Measurements from ENCODE around the gene PMEL. TPM values are rescaled to one million over a fixed set of nuclear protein-coding genes. Genes with fewer than 3 reads are reported as not detected.
"Not testable (repeated sequence)": the region's sequence is repeated elsewhere in the genome, so short reads cannot be mapped to it uniquely, and the experiment has no call there.

Gene PMEL
- total RNA-seq, 2 donors from 2014 or later: 3.4 to 3.8 TPM

DNA sequence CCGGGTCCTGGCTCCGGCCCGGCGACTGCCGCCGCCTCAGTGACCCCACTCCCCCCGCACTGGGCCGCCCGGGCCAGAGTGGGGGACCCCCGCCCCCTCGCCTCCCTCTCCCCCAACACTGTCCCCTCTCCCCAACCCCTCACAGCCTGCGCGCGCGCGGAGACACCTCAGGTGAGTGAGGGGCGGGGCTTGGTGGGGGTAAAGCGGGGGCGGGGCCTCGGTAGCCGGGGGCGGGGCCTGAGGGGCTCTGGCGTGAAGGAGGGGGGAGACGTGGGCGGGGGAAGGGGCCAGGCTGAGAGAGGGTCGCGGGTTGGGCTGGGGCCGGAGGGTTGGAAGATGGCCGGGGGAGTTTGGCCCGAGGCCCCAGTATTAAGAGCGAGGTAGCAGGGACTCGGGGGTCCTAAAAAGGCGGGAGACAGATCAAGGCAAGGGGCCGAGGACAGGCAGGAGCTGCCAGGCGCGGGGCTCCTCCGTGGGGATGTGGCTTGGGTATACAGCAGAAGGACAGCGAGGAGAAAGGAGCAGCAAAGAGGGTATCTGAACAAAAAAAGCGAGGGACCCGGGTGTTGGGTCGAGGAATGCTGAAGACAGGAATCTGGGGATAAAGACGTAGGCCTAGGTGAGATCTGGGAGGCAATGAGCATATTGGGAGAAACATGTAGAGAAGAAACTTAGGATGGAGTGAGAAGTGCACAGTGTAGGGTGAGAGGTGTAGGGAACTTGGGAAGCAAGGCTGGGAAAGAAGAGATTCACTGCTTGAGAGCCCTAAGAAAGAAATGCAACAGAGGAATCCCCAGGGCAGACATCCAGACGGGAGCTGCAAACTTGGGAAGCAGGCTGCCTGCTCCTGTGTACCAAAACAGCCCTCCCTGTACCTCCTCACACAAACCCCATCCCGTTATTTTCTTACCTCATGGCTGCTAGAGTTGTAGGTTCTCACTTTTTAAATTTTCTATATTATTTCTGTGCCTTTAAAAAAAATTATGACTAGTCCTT, 42.0 kb upstream of the PMEL start:
- H3K27me3 ChIP-seq: no peaks in the 10 kb centered on the region
- no peaks in the 10 kb centered on the region for H3K36me3 ChIP-seq
- no peaks in the 10 kb centered on the region for H3K9me3 ChIP-seq
- peak overlapping the region; percentile 69 for H3K4me3 ChIP-seq
- DNase-seq: peak; percentile 80
- TF ChIP-seq, protein P1, sequence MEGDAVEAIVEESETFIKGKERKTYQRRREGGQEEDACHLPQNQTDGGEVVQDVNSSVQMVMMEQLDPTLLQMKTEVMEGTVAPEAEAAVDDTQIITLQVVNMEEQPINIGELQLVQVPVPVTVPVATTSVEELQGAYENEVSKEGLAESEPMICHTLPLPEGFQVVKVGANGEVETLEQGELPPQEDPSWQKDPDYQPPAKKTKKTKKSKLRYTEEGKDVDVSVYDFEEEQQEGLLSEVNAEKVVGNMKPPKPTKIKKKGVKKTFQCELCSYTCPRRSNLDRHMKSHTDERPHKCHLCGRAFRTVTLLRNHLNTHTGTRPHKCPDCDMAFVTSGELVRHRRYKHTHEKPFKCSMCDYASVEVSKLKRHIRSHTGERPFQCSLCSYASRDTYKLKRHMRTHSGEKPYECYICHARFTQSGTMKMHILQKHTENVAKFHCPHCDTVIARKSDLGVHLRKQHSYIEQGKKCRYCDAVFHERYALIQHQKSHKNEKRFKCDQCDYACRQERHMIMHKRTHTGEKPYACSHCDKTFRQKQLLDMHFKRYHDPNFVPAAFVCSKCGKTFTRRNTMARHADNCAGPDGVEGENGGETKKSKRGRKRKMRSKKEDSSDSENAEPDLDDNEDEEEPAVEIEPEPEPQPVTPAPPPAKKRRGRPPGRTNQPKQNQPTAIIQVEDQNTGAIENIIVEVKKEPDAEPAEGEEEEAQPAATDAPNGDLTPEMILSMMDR (IDR thresholded peaks at IDR 0.05): no peak
- H3K9ac ChIP-seq (ENCODE audit: low read depth in 2 of 2, low read length in 2 of 2): peak overlapping the region; percentile 62 to 88
- H3K4me1 ChIP-seq: peaks cover 2% of the 10 kb centered on the region
- intact Hi-C loops (cut with DNase I): no loop called here
- peak overlapping the region; percentile 87 for H3K27ac ChIP-seq

DNA sequence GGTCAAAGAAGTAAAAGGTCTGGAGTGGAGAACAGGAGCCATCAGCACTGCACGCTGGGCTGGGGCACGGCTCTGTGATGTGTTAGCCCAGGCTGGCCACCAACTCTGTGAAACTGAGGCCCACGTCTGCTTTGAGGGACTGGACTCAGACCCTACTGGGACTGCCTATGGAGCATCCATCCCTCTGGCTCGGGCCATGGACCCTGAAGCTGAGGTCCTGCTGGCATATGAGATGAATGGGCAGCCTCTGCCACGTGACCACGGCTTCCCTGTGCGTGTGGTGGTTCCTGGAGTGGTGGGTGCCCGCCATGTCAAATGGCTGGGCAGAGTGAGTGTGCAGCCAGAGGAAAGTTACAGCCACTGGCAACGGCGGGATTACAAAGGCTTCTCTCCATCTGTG, 38.4 kb upstream of the PMEL start:
- Histone ChIP-seq H3K27me3 (no peaks in the 10 kb centered on the region), H3K9ac (ENCODE audit: low read depth in 2 of 2, low read length in 2 of 2) (no peak overlapping the region), H3K9me3 (no peaks in the 10 kb centered on the region), H3K4me3 (no peak overlapping the region), H3K36me3 (no peaks in the 10 kb centered on the region), H3K4me1 (peaks cover 5% of the 10 kb centered on the region), H3K27ac (no peak overlapping the region)
- TF ChIP-seq, protein P1 (IDR thresholded peaks at IDR 0.05): no peak
- DNase-seq: no peak
- intact Hi-C loops (cut with DNase I): no loop called here

DNA sequence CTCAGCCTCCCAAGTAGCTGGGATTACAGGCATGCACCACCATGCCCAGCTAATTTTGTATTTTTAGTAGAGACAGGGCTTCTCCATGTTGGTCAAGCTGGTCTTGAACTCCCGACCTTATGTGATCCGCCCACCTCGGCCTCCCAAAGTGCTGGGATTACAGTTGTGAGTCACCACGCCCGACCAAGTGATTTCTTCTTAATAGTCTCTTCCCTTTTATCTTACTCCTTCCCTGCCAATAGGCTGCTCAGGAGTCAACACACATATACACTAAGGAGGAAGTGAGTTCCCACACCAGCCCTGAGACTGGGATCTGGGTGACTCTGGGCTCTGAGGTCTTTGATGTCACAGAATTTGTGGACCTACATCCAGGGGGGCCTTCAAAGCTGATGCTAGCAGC, 37.5 kb upstream of the PMEL start:
- H3K9ac ChIP-seq (ENCODE audit: low read depth in 2 of 2, low read length in 2 of 2); H3K4me1 ChIP-seq; intact Hi-C loops (cut with DNase I); H3K27me3 ChIP-seq; H3K9me3 ChIP-seq; DNase-seq; H3K4me3 ChIP-seq; H3K27ac ChIP-seq; H3K36me3 ChIP-seq: not testable (repeated sequence)

DNA sequence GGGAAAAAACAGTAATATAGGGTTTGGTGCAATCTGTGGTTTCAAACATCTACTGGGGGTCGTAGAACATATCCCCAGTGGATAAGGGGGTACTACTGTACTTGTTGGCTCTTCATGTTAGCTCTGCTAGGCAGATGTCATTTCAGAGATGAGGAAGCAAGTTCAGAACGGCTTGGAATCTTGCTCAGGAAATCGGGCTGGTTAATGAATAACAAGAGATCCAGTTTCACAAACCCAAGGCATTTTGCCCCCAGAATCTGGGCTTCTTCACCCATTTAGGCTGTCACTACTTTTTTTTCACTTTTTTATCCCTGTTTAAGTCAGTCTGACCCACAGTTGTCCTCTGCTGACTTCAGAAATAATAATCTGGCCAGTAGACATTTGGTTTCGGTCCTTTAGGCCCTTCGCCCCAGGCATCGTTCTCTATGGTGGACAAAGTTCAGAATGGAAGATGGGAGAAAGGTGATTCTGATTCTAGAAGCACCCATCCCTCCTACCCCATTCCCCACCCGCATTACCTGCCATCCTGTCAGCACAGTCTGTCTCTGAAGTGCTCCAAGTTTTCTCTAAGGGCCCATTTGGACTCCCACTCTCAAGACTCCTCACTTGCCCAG, 35.8 kb upstream of the PMEL start:
- peaks cover 9% of the 10 kb centered on the region for H3K4me1 ChIP-seq
- H3K9ac ChIP-seq (ENCODE audit: low read depth in 2 of 2, low read length in 2 of 2): no peak overlapping the region
- H3K9me3 ChIP-seq: no peaks in the 10 kb centered on the region
- no peak overlapping the region for H3K4me3 ChIP-seq
- TF ChIP-seq, protein P1 (IDR thresholded peaks at IDR 0.05): no peak
- H3K27ac ChIP-seq: peak overlapping the region; percentile 46
- no peaks in the 10 kb centered on the region for H3K27me3 ChIP-seq
- intact Hi-C loops (cut with DNase I): no loop called here
- H3K36me3 ChIP-seq: no peaks in the 10 kb centered on the region
- DNase-seq: peak; percentile 37

DNA sequence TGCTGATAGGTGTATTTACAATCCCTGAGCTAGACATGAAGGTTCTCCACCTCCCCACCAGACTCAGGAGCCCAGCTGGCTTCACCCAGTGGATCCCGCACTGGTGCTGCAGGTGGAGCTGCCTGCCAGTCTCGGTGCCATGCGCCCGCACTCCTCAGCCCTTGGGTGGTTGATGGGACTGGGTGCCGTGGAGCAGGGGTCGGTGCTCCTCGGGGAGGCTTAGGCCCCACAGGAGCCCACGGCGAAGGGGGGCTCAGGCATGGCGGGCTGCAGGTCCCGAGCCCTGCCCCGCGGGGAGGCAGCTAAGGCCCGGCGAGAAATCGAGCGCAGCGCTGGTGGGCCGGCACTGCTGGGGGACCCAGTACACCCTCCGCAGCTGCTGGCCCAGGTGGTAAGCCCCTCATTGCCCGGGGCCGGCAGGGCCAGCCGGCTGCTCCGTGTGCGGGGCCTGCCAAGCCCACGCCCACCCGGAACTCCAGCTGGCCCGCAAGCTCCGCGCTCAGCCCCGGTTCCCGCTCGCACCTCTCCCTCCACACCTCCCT, 34.2 kb upstream of the PMEL start:
- H3K27ac ChIP-seq; H3K36me3 ChIP-seq; H3K4me3 ChIP-seq; DNase-seq; intact Hi-C loops (cut with DNase I); H3K27me3 ChIP-seq; H3K9me3 ChIP-seq; H3K4me1 ChIP-seq: not testable (repeated sequence)
- peak overlapping the region in 1 of 2 donors; percentile 9 for H3K9ac ChIP-seq (ENCODE audit: low read depth in 2 of 2, low read length in 2 of 2)

DNA sequence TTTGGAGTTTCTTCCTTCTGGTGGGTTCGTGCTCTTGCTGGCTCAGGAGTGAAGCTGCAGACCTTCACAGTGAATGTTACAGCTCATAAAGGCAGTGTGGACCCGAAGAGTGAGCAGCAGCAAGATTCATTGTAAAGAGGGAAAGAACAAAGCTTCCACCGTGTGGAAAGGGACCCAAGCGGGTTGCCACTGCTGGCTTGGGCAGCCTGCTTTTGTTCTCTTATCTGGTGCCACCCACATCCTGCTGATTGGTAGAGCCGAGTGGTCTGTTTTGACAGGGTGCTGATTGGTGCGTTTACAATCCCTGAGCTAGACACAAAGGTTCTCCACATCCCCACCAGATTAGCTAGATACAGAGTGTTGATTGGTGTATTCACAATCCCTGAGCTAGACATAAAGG, 33.7 kb upstream of the PMEL start:
- H3K9me3 ChIP-seq; H3K27ac ChIP-seq; H3K36me3 ChIP-seq; intact Hi-C loops (cut with DNase I); DNase-seq; H3K9ac ChIP-seq (ENCODE audit: low read depth in 2 of 2, low read length in 2 of 2); H3K4me3 ChIP-seq; H3K27me3 ChIP-seq; H3K4me1 ChIP-seq: not testable (repeated sequence)

Measured in colonic mucosa (tissue), 4 donors.